Lung (tissue), 12 donors: ENCODE results near the gene SMTNL2. TPM values are rescaled to one million over a fixed set of nuclear protein-coding genes. Genes with fewer than 3 reads are reported as not detected.

ENCODE experiments used
- ATAC-seq: fragments of 200-7000 bp; cut with Tn5 transposase; one replicate; pipeline ENCODE4 v1.9.1; 2020; ENCODE audit warnings: moderate number of reproducible peaks; ENCODE audit not compliant: insufficient read depth, low FRiP score
- DNase-seq, 3 donors: peaks; one replicate each; pipeline ENCODE4 v3.0.0-alpha.2; 2013 to 2017
- H3K27ac ChIP-seq, 2 donors: one replicate each; pipeline ENCODE4 v1.5.1; 2013; ENCODE audit warnings: mild to moderate bottlenecking in 2 of 2, moderate library complexity in 2 of 2, control low read depth in 1 of 2, inconsistent platforms in 1 of 2, low read depth in 1 of 2, low read length in 1 of 2
- H3K27me3 ChIP-seq, 3 donors: one replicate each; pipeline ENCODE4 v1.5.1; 2013; ENCODE audit warnings: low read length in 2 of 3; ENCODE audit not compliant: control insufficient read depth in 3 of 3, insufficient read depth in 3 of 3
- H3K36me3 ChIP-seq, 4 donors: one replicate each; pipeline ENCODE4 v1.5.1; 2013; ENCODE audit warnings: low read length in 4 of 4, mild to moderate bottlenecking in 1 of 4, moderate library complexity in 1 of 4; ENCODE audit not compliant: control insufficient read depth in 4 of 4, insufficient read depth in 4 of 4
- H3K4me1 ChIP-seq, 5 donors: one replicate each; pipeline ENCODE4 v1.5.1; 2013; ENCODE audit warnings: low read length in 5 of 5, mild to moderate bottlenecking in 2 of 5, moderate library complexity in 1 of 5; ENCODE audit not compliant: control insufficient read depth in 5 of 5, insufficient read depth in 5 of 5
- H3K4me3 ChIP-seq: one replicate; pipeline ENCODE4 v1.5.1; 2013; ENCODE audit warnings: mild to moderate bottlenecking, control low read depth, moderate library complexity
- H3K9ac ChIP-seq, 2 donors: one replicate each; pipeline ENCODE4 v1.5.1; 2013; ENCODE audit warnings: low read length in 2 of 2, control low read depth in 1 of 2; ENCODE audit not compliant: insufficient read depth in 1 of 2
- H3K9me3 ChIP-seq, 4 donors: one replicate each; pipeline ENCODE4 v1.5.1; 2013; ENCODE audit warnings: low read length in 3 of 4, mild to moderate bottlenecking in 1 of 4, moderate library complexity in 1 of 4; ENCODE audit not compliant: control insufficient read depth in 4 of 4, insufficient read depth in 3 of 4
- CTCF ChIP-seq: IDR thresholded peaks from 2 replicates; pipeline ENCODE4 v1.5.1; 2012; ENCODE audit warnings: mild to moderate bottlenecking; ENCODE audit errors: control extremely low read depth, extremely low read depth
- WGBS, 2 donors: extraction: QIAGEN DNeasy Blood & Tissue Kit; methylation state at CpG; one replicate each; pipeline ENCODE4 v1.1.7; 2013; 5-methylcytosine and 5-hydroxymethylcytosine counted together
- polyA plus RNA-seq, 2 donors: library from polyadenylated mRNA; stranded (reverse); fragments of 200-250 nt; gene quantifications; one replicate each; pipeline ENCODE4 v1.2.1, GENCODE V29; 2013
- total RNA-seq, 2 donors: library from RNA; depleted of rRNA in 1 of 2; stranded (reverse); fragments of >200 nt in 1 of 2; gene quantifications; one replicate each; pipeline ENCODE4 v1.2.1, GENCODE V29; 2014 to 2021
- donor health status: control.
- donor health status: control.
- donor health status: Bipolar disorder and iron deficiency.
- donor health status: healthy.
- donor health status: DM: yes; HTN: yes; CAD: no.

The SMTNL2 gene
- total and polyA plus RNA-seq, 4 donors, result 1.5 to 18.1 (median 6.9) TPM

GRCh38 chr17:4540224-4540651, 44.1 kb upstream of the SMTNL2 start:
- Histone ChIP-seq H3K4me1 (peaks cover 0 to 16% (median 0%) of the 10 kb centered on the region in 5 donors), H3K36me3 (peaks cover 8 to 79% (median 16%) of the 10 kb centered on the region in 4 donors), H3K27me3 (no peaks in the 10 kb centered on the region), H3K9me3 (no peaks in the 10 kb centered on the region), H3K27ac (peak overlapping the region; percentile 30 to 40), H3K9ac (no peak overlapping the region), H3K4me3 (no peak overlapping the region)
- peak; percentile 10 for TF ChIP-seq CTCF
- ATAC-seq (no peak), DNase-seq (no peak)
- WGBS, 2 donors, result 62 to 64% methylated on average over 12 to 14 of the region's 14 CpGs

DNA sequence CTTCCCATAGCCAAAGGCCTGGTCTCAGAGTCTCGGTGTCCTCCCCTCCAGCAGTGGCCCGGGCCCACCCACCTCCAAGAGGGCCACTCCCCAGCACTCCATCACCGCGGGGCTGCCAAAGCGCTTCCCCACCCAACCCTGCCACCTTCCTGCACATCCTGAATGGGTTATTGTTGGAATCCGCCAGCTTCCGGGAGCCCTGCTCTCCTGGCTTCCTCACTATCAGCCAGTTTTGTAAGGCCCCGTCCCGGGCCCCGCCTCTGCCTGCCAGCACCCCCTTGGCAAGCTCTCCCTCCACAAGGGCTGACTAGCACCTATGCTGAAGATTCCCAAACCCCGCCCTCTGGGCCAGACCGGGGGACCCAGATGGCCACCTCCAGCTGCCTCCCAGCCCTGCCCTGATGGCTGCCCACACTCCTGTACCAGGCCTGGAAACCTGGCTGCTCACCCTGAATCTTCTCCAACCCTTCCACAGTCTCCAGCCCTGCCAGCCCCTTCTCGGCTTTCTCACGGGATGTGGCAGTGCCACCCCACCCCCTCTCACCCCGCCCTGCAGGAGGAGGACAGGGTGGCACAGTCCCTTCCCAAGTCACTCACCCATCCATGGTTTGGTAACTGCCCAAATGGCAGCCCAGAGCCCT, 43.5 kb upstream of the SMTNL2 start:
- H3K27ac ChIP-seq, result peak overlapping the region; percentile 30 to 40
- DNase-seq (no peak), ATAC-seq (no peak)
- no peak overlapping the region for H3K4me3 ChIP-seq
- H3K36me3 ChIP-seq, result peaks cover 8 to 84% (median 16%) of the 10 kb centered on the region in 4 donors
- no peaks in the 10 kb centered on the region for H3K27me3 ChIP-seq
- H3K9ac ChIP-seq, result no peak overlapping the region
- no peaks in the 10 kb centered on the region for H3K9me3 ChIP-seq
- WGBS, 2 donors, result 49 to 58% methylated on average over 15 of the region's 15 CpGs
- peaks cover 0 to 16% (median 0%) of the 10 kb centered on the region in 5 donors for H3K4me1 ChIP-seq
- no peak for TF ChIP-seq CTCF

DNA sequence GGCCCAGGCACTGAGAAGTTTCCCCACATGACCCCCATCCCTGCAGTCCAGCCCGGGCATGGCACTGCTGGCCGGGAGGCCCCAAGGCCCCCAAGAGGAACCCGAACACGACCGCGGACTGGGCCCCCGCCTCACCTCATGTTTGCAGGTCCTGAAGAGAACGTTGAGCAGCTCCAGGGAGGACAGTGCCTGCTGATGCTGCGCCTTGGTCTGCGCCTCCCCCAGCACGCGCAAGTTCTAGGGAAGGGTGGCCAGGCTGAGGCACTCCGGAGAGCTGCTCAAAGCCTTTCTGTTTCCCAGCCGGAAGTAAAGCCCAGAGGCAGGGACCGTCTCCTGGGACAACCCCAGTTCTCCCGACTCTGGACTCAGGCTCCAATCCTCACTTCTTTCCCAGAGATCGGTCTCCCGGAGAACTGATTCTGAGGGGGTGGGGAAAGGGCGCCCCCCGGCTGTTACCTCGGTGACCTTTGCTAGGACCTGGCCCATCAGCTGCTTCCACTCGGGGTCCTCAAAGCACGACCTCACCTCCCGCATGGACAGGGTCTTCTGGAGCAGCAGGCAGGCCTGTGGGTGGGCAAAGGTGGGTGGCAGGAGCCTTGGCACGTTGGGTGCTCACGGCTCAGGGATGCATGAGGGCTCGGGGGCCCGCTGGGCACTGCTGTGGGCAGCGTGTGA, 42.9 kb upstream of the SMTNL2 start:
- no peak for DNase-seq

More for the DNA sequence above, 42.9 kb upstream of the SMTNL2 start:
- no peak overlapping the region for H3K4me3 ChIP-seq
- no peaks in the 10 kb centered on the region for H3K27me3 ChIP-seq
- ATAC-seq, result no peak
- peaks cover 0 to 13% (median 0%) of the 10 kb centered on the region in 5 donors for H3K4me1 ChIP-seq
- no peak for TF ChIP-seq CTCF
- WGBS, 2 donors, result 71 to 79% methylated on average over 29 of the region's 29 CpGs
- no peak overlapping the region for H3K9ac ChIP-seq
- H3K36me3 ChIP-seq, result peaks cover 8 to 89% (median 18%) of the 10 kb centered on the region in 4 donors
- H3K27ac ChIP-seq, result peak overlapping the region in 1 of 2 donors; percentile 62
- H3K9me3 ChIP-seq, result no peaks in the 10 kb centered on the region
